HG03139 (cell line): ENCODE results near the gene RAD51B.
"Not testable (repeated sequence)": the region's sequence is repeated elsewhere in the genome, so short reads cannot be mapped to it uniquely, and the experiment has no call there.

Source experiments
- ATAC-seq: cut with Tn5 transposase; IDR thresholded peaks from one replicate; pipeline ENCODE4 v1.9.1; 2021; ENCODE audit not compliant: unreplicated experiment

The RAD51B gene

DNA sequence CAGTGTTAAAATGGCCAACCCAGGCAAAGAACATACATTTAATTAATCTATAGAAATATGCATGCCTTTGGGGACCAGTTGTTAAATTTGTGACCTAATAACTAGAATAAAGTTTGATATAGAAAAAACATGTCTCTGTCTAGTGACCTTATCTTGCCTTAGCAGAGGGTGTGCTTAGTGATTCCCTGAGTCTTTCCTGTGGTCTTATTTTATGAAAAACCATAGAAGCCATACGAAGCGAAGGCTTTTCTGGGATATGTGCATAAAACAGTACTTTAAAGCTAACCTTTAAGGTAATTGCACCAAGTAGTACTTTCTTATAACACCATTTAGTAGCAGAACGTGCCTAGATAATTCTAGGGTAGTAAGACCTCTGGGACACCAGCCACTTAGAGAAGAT, 593.9 kb downstream of the RAD51B start:
- ATAC-seq, result no peak

DNA sequence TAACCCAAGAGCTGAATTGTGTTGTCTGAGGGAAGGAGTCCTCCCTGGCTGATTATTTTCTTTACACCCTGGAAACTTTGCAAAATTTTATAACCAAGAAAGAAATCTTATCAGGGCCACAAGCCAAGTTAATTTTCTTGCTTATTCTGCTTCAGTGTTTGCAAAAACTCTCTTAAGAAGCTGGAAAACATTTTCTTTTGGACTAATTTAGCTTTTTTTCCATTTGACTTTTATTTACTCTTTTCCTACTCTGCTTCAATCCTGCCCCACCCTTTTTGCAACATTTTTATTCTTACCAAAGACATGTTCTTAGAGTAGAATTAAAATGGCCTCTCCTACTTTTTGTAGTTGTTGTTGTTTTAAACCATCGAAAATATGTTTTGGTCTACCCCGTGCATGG, 594.5 kb downstream of the RAD51B start:
- ATAC-seq, result no peak

DNA sequence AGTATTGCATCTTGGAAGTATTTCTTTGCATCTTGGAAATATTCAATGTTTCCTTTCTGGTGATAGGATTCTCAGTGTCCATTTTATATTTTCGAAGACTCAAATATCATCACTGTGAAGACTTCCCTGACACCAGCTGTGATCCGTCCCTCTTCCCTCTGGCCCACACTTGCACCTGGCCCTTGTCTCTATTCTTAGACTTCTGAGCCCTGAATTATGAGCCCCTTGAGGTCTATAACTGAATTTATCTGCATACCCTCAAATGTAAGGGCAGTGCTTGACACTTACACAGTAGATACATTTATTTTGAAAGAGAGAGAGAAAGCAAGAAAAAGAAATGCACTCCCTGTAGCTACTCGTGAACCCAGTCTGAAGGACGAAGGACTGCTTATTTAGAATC, 596.6 kb downstream of the RAD51B start:
- no peak for ATAC-seq

DNA sequence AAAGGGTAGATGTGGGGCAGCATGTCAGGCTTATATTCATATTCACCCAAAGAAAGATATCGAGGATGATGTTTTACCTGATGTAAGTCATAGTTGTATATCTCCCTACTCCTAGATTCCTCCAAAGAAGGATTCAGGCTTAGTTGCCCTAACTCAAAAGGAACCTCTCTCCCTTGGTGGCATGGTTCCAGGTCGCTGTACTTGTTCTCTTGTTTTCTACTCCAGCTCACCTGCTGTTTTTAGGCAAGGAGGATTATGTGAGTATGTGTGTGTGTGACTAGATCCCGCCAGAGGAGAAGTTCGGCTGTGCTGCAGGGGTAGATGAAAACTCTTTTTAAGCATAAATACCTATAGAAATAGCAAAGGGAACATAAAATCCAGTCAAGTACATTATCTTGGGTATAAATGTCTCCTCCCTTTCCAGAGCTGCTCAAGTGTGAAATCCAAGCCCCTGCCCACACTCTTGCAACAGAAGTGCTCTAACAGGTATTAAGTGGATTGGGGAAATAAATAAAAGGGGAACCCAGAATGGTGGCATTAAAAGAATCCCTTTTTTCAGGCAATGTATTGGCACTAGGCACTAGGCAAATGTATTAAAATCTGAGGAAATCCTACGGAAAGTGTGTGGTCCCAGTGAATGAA, 597.6 kb downstream of the RAD51B start:
- ATAC-seq, result no peak

DNA sequence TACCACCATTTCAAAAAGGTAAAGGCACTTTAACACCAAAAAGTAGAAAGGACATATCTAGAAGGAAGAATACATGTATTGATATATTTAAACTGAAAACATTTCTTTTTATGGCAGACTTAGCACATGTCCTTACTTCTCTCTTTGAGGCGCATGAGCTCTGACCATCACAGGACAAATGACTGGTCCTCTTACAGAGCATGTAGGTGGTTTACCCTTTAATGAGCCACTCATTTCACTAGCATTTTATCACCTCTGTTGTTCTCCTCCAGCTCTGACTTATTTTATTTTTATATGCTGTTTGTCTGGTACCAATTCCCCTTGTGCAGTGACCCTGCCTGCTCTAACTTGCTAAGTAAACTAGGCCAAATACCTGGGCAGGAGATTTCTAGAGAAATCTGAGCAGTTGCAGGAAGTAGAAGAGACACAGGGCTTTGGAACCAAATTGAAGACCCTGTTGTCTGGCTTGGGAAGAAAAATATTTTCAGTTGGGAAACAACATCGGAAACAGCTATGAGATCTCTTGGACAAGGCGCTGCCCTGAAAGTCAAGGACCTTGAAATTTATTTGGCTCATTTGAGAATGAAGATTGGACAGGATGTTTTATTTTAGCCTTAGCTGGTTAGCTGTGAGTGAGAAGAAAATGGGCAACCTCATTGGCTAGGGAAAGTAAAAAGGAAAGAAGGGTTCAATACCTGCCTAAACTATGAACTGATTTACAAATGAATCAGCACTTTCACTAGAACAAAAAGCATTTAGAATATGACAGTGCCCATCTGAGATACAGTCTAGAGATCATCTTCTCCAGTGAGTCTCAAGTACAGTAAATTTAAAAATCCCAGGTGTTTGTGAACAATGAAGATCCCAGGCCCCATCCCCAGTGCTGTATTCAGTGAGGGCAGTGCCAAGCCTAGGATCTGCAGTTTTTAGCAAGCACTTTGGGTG, 598.9 kb downstream of the RAD51B start:
- ATAC-seq, result no peak

DNA sequence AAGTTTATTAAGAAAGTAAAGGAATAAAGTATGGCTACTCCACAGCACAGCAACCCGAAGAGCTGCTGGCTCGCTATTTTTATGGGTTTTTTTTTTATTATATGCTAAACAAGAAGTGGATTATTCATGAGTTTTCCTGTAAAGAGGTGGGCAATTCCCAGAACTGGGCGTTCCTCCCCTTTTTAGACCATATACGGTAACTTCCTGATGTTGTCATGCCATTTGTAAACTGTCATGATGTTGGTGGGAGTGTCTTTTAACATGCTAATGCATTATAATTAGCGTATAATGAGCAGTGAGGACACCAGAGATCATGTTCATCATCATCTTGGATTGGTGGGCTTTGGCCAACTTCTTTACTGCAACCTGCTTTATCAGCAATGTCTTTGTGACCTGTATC, 600.8 kb downstream of the RAD51B start:
- no peak for ATAC-seq

DNA sequence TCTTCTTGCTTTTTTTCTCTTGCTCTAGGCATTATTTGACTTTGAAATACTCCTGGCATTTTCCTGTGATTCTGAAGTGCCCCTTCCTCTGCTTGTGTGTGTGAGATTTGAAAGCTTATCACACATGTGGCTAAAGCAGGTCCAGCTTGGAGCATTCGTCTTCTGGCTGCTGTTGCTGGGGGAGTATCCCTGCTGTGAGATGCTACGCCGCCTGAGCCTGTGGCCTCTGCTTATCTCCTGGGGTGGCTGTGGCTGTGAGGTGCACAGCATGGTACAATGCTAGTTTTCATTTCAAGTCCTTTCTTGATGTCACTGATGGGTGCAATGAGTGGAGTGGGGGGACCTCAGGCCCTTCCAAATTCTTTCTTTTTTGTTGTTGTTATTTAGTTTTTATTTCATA, 601.5 kb downstream of the RAD51B start:
- ATAC-seq, result no peak

DNA sequence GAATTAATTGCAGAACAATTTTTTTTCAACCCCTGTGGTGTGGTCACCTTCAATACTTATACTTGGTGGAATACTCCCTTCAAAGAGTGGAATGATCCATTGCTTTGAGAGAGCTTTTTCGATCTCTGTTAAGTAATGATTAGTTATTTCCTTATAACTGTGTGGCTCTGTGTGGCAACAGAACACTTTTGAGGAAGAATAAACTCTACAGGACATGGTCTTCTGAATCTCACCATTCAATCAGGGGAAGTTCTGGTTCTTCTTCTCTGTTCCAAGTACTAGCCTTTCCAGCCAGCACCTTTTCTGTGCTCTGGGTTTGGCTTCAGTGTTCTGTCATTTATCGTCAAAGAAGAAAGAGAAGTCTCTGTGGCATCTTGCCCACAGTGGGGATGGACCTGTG, 604.1 kb downstream of the RAD51B start:
- no peak for ATAC-seq

DNA sequence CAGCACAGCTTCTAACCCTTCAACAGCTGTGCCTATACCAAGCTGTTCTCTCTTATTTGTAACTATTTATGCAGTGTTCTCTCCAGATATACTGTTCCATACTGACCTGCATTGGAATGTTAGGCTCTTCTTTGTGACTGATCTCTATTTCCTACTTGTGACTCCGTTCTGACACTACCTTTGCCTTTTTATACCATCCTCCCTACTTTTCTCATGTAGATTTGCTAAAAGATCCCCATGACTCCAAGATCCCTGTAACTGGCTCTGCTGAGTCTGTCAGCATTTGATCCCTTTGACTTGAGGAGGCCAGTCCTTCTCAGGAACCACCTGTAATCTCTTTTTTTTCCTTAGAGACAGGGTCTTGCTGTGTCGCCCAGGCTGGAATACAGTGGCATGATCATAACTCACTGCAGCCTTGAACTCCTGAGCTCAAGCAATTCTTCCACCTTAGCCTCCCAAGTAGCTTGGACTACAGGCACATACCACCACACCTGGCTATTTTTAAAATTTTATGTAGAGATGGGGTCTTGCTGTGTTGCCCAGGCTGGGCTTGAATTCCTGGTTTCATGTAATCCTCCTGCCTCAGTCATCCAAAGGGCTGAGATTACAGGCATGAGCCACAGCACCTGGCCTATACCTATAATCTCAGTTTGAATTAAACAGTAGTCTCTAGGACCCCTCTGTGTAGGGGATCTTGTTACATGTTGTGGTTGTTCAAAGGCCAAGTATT, 605.0 kb downstream of the RAD51B start:
- no peak for ATAC-seq

DNA sequence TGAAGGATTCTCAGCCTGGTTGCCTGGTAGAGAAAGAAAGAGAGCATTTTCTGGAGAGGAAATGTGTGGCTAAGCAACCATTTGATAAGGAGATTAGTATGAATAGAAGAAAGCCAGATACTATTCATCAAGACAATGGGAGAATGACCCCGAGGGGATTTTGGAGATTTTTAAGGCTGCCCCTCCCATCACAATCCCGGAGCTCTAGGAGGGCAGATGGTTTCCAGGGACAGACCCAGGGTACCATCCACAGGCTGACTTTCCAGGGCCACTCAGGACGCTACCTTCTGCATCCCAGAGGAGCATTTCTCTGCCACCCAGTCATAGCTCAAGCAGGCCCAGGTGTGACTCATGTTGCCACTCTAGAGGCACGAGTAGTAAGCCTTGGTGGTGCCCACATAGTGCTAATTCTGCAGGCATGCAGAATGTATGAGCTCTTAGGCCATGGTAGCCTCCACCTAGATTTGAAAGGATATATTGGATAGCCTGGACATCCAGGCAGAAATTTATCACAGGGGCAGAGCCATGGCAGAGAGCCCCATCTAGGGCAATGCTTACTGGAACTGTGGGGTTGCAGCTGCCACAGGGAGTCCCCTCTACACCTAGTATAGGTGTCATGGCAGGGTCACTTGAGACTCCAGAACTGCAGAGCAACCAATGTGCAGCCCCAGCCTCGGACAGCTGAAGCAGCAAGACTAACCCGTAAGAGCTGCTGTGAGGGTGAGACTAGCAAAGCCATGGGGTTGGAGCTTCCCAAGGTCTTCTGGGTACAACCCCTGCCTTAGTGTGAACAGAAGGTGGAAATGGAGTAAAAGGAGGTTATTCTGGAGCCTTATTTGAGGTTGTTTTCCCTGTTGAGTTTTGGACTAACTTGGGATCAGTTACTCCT, 607.3 kb downstream of the RAD51B start:
- no peak for ATAC-seq

DNA sequence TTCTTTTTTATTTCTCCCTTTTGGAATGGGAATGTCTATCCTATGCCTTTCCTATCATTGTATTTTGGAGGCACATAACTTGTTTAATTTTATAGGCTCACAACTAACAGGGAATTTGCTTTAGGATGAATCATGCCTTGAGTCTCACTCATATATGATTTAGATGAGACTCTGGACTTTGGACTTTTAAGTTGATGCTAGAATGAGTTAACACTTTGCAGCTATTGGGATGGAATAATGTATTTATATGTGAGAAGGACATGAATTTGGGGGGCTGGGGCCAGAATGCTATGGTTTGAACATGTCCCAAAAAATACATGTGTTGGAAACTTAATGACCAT, 607.9 kb downstream of the RAD51B start:
- no peak for ATAC-seq

DNA sequence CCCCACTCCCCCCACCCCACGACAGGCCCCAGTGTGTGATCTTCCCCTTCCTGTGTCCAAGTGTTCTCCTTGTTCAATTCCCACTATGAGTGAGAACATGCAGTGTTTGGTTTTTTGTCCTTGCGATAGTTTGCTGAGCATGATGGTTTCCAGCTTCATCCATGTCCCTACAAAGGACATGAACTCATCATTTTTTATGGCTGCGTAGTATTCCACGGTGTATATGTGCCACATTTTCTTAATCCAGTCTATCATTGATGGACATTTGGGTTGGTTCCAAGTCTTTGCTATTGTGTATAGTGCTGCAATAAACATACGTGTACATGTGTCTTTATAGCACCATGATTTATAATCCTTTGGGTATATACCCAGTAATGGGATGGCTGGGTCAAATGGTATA, 609.3 kb downstream of the RAD51B start:
- ATAC-seq, result not testable (repeated sequence)

DNA sequence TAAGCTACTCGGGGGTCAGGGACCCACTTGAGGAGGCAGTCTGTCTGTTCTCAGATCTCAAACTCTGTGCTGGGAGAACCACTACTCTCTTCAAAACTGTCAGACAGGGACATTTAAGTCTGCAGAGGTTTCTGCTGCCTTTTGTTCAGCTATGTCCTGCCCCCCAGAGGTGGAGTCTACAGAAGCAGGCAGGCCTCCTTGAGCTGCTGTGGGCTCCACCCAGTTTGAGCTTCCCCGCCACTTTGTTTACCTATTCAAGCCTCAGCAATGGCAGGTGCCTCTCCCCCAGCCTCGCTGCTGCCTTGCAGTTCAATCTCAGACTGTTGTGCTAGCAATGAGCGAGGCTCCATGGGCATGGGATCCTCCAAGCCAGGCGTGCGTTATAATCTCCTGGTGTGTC, 614.6 kb downstream of the RAD51B start:
- not testable (repeated sequence) for ATAC-seq

DNA sequence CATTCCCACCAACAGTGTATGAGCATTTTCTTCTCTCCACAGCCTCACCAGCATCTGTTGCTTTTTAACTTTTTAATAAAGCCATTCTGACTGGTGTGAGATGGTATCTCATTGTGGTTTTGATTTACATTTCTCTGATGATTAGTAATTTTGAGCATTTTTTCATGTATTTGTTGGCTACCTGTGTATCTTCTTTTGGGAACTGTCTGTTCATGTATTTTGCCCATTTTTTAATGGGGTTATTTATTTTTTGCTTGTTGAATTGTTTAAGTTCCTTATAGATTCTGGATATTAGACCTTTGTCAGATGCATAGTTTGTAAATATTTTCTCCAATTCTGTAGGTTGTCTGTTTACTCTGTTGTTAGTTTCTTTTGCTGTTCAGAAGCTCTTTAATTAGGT, 616.1 kb downstream of the RAD51B start:
- ATAC-seq, result not testable (repeated sequence)

DNA sequence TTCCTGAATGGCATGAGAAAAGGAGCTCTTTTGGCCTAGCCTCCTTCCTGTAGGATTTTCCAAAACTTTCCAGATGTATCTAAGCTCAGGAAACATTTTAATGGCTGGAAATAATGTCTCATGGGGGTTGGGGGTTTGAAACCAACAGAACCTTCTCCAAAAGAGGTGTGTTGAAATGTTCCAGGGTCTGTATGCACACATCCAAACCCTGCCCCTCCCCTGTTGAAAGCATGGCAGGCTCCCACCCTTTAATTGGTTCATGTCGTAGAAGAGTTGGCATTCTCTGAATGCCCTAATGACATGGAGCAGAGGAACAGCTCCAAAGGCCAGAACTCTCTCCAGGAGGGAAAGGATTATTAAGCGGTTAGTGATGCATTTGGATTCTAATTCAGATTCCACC, 620.1 kb downstream of the RAD51B start:
- ATAC-seq, result no peak

DNA sequence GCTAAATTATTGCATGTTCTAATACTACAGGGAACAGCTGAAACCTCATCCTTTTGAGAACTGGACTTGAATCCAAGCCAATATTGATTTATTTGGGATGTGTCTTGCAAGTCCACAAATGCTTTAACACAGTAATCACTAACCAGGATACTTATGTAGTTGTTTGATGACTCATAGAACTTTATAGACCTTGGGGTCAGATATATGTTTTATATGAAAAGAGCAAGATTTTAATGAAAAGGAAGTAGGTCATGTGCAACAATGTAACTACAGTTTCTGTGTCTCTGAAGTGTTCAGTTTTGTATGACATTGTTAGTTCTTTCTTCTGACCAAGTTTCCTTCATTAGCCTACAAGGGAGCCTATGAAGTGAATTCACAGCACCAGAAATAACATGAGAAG, 621.2 kb downstream of the RAD51B start:
- no peak for ATAC-seq

DNA sequence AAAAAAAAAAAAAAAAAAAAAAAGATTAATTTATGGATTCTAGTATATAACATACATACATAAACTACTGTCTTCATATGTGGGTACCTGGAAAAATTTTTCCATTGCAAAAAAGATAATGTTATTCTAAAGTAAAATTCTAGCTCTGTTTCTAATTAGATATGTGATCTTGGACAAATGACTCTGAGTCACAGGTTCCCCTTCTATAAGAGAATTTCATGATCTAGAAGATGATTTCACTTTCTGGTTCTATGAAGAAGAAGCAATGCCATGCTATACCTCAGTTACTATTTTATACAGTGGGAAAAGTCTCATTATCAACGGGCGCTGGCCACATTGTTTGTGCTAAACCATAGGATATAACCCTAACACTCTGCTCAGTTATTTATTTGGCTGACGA, 622.0 kb downstream of the RAD51B start:
- no peak for ATAC-seq

DNA sequence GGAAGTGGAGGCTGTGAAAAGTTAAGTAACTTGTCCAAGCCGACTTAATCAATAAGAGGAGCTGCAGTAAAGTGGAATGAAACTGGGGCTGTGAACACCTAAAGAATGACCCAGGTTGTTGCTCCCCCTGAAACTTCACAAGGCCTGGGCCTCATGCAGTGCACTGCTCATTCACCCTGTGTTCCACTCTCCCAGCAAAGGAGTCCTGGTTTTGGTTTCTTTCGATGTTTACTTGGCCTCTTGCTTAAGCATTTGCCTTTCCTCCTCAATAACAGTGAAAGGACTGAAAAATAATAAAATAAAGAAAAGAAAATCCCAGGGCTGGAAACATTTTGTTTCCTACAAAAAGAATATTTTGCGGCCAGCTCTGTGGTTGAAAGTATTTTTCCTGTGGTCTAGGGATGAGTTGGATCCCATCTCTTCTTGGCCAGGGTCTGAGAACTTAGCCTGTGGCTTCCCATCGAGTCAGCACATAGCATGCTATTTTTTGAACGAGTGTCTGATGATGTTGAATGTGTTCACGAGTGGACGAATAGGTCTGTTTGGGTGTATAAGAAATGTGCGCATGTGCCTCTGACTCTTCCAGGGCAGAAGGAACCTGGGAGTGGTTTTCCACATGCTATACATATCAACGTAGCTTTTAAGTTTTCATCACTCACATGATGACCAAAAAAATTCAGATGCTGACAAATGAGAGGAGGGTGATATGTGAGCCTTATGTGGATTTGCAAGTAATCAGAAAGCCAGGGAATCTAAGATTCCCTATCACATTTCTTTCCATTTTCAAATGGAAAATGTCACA, 623.5 kb downstream of the RAD51B start:
- ATAC-seq, result no peak

DNA sequence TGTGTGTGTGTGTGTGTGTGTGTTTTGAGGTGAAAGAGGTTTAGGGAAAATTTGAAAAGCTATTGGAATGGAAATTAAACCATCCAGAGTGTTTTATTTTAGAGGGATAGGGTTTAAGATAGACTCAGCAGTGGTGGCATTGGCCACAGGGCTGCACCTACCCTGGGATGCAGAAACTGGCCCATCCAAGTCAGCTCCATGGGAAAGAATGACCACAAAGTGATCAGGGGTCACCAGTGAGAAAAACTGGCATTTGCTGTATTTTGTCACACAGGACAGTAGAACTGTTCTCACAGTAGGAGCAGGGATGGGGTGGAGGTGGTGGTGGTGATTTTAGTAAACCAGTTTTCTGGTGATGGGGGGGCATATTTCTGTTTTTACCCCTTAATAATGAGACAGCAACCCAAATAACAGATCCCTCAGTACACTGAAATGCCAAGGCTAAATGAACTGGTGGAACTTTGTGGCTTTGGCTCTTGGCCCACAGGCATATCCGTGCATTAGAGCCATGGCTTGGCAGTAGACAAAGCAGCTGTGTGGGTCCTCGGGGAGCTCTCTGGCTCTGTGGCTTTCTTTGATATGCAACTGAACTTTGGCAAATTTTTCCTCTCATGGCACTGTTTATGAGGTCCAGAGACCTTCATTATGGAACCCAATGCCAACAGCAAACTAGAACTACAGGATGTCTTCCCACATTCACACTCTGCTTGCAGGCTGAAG, 625.0 kb downstream of the RAD51B start:
- ATAC-seq, result no peak
